ENCODE data around the gene C11orf54.
"Not testable (repeated sequence)": the region's sequence is repeated elsewhere in the genome, so short reads cannot be mapped to it uniquely, and the experiment has no call there.

C11orf54 gene

DNA sequence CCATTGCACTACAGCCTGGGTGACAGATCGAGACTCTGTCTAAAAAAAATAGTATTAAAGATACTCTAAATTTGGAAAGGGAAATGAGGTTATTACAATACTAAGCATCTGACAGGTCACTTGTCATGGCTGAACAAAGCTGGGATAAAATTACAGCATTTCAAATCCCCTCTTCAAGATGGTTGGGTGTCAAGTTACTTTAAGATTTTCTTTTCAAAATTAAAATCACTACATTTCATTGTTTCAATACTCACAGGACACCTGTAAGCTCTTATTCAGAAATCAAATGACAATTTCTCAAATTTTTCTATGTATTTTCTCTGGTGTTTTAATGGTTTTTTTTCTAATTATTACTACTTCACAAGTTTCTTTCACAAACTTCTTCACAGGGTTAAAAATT, 5.8 kb upstream of the C11orf54 start:
- DNase-seq: no peak

DNA sequence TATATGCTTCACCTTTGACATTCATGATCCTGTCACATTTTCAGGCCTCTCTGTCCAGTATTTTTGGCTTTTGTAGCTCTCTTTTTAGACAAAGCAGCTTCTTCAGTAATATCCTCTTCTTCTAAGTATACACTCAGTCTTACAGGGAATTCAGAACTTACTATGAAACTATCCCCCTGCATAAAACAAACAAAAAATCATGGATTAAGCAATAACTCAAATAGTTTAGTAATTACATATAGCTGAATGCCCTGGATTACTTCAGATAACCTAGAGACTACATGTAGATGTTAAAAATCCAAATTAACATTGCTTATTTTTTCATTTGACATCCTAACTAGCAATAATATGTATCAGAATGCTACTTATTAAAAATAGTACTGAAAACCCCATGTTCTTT, 5.3 kb upstream of the C11orf54 start:
- no peak for DNase-seq

DNA sequence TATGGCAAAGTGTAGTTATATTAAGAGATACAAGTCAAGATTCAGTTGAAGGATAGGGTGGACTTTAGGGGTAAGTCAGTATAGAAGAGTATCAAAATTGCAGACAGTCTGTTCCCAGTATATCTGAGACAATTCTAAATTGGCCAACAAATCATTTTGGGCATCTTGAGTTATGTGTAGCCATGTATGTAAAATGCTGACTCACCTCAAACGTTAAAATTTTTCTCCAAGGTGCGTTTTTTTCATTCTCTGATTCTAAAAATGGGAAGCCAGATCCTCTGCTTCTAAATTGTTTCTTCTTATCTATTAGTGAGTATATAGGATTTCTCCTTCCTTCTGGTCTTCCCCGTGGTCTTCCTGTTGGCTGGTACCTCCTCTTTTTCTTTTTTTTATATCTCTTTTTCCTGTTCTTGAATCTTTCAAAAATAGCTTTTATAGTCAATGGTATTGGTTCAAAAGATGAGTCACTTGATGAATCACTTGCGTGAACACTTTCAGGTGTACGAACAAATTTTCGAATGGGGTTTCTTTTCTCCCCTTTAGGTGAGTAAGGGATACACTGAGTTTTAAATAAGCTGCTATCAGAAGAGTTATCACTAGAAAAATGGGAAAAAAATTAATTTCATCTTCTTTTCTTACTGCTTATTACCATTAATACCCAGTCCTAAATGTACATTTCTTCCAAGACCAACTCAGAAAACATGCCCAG, 3.4 kb upstream of the C11orf54 start:
- DNase-seq: no peak

DNA sequence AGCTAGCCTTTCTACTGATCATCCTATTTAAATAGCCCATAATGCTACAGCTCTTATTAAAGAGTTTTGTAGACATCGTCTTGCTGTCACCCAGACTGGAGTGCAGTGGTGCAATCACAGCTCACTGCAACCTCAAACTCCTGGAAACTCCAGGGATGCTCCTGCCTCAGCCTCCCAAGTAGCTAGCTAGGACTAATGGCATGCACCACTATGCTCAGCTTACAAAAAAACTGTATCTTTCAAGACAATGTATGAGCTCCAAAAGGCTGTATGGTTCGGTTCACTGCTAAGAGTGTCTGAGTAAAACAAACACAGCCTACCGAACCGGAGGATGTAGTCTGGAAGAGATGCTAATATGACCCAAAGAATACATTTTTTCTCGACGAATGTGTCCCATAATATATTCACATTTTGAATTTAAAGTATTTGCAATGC, 2.8 kb upstream of the C11orf54 start:
- no peak for DNase-seq

DNA sequence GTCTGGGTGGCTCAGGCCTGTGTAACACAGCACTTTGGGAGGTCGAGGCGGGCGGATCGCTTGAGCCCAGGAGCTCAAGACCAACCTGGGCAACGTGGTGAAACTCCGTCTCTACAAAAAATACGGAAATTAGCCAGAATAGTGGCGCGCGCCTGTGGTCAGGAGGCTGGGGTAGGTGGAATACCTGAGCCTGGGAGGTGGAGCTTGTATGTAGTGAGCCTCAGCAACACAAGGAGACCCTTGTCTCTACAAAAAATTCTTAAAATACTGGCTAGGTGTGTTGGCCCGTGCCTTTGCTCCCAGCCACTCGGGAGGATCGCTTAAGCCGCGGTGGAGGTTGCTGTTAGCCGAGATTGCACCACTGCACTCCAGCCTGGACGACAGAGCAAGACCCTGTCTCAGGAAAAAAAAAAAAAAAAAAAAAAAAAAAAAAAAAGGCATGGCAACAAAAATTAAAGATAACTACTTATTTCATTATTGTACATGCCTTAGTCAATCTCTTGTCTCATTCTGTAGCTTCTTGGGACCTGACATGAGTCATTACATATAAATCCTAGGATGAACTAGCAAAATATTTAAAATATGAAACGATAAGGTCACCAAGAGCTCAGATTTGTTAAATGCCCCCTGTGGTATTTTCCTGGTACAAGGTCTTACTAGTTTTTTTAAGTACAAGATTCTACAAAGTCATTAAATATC, 1.3 kb upstream of the C11orf54 start:
- no peak for DNase-seq

DNA sequence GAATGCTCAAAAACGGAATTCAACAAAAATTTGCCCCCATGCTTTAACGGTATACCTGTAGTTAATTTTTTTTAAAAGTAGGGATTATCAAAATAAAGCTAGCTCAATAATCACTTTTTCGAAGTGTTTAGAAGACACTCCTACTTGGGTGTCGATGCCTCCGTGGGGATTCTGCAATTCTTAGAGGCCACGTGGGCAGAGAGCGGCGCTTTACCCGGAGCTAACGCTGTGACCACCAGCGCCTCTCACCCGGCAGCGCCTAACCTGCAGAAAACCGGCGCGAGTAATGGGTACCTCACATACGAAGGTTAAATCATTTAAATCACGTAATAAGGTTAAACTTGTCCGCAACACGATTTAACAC, 760 bp upstream of the C11orf54 start:
- DNase-seq: no peak

DNA sequence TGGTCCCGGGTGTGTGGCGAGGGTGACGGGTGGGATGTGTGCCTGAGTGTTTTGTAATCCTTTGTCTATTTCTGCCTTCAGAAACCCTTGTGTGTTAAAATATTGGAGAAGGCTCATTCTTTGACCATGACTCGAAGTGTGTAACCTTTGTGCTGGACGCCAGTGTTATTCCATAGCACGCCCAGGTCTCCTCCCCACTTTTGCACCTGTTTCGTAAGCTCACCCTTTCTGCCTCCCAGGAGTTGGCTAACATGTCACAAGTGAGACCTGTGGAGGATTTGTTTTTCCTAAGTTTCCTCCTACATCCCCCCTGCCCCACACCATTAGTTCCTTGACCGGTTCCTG, 382 bp downstream of the C11orf54 start:
- DNase-seq: no peak

DNA sequence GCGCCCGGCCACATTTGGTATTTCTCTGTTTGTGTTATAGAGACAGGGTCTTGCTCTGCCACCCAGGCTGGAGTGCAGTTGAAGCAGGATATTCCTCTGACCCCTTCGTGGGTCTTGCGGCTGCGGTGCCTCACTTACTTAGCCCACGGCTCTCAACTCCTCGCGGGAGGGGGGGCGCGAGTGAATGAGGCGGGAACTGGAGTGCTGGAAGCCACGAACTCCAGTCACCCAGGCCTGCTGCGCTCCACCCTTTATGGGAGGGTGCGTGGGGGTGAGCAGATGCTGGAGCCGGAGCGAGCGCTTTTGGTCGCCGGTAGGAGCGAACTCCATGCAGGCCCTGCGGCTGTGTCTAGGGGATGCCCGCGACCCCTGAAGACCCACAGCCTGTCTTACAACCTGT, 1.8 kb downstream of the C11orf54 start:
- DNase-seq: no peak

DNA sequence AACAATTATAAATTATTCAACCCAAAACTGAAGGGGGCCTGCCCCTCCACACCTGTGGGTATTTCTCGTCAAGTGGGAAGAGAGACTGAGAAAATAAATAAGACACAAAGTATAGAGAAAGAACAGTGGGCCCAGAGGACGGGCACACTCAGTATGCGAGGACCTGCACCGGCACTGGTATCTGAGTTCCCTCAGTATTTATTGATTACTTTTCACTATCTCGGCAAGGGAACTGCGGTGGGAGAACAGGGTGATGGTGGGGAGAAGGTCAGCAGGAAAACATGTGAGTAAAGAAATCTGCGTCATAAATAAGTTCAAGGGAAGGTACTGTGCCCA, 3.2 kb downstream of the C11orf54 start:
- DNase-seq: no peak

DNA sequence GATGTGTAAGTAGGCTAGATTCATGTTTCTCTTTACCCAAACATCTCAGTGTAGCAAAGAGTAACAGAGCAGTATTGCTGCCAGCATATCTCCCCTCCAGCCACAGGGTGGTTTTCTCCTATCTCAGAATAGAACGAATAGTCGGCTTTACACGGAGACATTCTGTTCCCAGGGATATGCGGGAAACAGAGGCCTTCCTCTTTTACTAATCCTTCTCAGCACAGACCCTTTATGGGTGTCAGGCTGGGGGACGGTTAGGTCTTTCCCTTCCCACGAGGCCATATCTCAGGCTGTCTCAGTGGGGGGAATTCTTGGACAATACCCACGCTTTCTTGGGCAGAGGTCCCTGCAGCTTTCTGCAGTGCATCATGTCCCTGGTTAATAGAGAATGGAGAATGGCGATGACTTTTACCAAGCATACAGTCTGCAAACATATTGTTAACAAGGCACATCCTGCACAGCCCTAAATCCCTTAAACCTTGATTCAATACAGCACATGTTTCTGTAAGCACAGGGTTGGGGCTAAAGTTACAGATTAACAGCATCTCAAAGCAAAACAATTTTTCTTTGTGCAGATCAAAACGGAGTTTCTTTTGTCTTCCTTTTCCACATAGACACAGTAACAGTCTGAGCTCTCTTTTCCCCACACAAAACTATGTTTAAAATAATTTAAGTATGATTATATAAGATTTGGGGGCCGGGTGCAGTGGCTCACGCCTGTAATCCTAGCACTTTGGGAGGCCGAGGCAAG, 3.7 kb downstream of the C11orf54 start:
- not testable (repeated sequence) for DNase-seq

DNA sequence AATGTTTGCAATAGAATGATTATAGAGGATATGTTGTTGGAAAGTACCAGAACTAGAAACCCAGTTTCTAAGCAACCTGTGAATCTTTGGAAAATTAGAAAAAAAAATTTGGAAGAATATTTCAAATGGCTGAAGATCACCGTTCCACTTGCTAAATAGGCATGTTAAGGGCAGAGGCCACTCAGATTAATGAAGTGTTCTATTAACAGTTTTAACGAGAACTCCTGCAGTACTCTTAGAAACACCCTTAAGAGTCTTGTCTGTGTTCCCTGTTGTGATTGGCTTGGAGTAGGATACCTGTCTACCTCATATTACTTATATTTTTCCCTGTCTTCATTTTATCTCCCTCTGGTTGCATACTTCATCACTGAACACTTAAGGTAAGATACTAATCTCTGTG, 4.6 kb downstream of the C11orf54 start:
- no peak for DNase-seq

DNA sequence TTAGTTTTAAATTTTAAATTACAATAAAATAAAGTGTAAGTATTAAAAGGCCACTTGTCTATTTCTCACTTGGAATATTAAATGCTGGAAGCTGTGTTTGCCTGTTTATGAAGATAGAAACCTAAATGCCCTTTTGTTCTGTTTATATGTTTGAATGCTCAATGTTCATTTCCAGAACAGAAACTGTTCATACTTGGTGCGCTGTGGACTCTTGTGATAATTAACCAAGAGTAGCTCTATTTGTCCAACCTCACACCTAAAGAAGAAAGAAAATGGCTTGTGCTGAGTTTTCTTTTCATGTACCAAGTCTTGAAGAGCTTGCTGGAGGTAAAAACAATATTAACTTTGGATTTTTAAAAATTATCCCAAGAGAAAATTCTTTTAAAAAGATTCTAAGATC, 5.7 kb downstream of the C11orf54 start:
- no peak for DNase-seq

DNA sequence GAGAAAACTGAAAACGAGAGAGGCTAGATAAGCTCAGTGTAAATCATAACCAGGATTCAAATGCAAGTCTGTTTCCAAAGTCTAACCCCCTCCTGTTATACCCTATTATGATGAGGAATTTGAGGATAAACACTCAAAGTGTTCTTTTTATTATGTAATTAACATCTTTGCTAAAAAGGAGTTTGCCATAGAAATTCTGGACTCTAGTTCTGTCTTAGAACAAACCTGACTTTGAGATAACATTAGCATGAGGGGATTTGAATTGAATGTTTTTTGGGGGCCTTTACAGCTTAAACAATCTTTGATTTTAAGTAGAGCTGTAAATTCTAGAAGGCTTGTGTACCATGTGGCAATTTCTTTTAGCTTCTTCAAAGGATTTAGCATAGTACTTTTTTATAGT, 9.5 kb downstream of the C11orf54 start:
- DNase-seq: no peak

DNA sequence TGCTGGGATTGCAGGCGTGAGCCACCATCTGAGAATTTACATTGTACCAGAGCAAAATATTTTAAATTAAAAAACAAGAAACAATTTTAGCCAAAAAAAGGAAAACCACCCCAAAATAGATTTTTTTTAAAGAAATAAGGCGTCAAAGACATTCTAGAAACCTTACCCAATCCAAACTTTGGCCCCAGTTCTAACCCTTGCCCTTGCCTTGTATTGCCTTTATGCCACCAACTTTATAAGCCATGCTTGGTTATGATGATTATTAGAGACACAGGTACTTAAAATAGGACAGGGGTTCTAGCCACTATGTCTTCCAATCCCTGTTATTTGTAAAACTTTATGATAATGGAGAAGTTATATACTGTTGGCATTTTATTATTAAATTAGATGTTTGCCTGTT, 11.8 kb downstream of the C11orf54 start:
- no peak for DNase-seq

DNA sequence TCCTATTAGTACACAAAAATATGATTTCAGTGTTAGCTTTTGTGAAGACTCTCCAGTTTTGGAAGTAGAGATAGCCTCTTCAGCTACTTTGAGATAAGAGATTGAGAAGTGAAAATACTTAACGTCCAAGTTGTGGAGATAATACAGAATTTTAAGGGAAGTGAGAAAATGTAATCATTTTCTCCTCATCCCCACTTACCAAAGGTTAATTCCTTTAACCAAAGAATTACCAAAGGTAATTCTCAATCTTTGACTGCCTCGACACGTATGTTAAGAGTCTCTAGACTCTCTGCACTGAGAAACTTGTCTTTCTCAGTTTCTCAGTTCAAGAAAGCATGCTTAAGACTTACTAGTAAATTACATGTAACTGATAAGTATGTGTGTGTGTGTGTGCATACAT, 15.3 kb downstream of the C11orf54 start:
- no peak for DNase-seq

DNA sequence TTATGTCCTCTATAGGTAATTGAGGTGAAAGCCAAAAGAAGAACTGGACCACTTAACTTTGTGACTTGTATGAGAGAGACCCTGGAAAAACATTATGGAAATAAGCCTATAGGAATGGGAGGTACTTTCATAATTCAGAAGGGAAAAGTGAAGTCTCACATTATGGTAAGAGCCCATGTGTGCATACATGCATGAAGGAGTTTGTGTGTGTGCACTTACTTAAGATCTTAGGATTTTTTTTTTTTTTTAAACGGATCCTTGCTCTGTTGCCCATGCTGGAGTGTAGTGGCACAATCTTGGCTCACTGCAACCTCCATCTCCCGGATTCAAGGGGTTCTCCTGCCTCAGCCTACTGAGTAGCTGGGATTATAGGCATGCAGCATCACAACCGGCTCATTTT, 15.8 kb downstream of the C11orf54 start:
- no peak for DNase-seq

DNA sequence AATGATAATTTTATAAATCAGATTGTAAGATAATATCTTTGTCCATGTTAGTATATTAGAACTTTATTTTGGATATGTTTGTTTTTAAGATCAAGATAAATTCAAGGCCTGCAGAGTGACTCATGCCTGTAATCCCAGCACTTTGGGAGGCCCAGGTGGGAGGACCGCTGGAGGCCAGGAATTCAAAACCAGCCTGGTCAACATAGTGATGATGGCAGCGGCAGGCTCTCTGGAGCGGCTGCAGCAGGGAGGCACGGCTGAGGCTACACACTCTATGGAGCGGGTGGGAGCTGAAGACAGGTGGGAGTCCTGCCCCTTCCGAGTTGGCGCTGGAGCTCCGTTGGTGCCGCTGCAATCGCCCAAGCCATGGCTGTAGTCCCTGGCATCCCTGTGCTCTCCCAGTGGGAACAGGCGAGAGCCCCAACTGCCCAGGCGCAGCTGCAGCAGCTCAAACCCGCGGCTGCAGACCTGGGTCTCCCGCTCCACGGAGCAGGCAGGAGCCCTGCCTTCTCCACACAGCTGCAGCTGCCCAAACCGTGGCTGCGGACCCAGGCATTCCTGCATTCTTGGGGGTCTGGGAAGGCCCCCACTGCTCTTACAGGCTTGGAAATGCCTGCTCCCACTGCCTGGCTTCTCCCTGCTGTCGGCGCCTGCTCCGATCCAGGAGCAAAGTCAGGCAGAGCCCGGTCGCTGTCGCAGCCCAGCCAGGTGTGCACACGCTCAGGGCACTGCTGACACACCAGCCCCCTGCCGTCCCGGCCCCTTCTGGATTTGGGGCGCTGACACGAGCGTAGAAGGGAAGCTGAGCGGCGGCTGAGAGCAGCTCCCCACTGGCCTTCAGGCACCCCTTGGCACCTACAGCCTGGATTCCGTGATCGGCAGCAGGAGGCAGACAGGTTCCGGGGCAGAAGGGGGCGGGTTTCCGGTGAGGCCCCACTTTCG, 16.7 kb downstream of the C11orf54 start:
- DNase-seq: no peak

DNA sequence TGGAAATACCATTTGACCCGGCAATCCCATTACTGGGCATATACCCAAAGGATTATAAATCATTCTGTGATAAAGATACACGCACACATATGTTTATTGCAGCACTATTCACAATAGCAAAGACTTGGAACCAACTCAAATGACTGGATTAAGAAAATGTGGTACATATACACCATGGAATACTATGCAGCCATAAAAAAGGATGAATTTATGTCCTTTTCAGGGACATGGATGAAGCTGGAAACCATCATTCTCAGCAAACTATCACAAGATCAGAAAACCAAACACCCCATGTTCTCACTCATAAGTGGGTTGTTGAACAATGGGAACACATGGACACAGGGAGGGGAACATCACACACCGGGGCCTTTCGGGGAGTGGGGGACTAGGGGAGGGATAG, 17.7 kb downstream of the C11orf54 start:
- DNase-seq: not testable (repeated sequence)

DNA sequence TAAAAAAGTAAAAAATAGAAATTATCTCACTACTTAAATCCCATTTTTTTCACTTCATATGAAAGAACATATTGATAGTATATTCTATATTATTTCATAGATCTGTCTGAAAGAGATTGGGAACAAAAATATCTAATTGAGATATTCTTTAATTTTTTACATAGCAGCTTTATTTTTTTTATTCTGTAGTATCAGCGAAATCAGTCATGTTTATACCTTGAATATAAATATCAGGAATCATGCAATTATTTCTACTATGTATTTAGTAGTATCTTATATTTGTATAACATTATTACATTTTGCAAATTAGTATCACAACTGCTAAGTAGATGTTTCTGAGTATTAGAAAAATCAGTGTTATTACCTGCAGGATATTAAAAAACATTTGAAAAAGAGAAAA, 20.4 kb downstream of the C11orf54 start:
- DNase-seq: no peak

DNA sequence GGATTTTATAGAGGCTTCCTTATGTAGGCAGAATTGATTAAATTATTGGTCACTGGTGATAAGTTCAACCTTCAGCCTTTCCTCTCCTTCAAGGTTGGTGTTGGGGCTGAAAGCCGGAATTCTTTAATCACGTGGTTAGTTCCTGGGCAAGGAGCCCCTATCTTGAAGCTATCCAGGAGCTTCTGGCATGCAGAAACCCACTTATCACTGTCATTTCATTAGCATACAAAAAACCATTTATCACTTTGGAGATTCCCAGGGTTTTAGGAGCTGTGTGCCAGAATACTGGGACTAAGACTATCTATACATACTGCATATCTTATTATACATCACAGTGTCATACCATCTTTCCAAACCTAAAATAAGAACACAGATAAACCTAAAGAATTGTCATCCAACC, 24.1 kb downstream of the C11orf54 start:
- no peak for DNase-seq

DNA sequence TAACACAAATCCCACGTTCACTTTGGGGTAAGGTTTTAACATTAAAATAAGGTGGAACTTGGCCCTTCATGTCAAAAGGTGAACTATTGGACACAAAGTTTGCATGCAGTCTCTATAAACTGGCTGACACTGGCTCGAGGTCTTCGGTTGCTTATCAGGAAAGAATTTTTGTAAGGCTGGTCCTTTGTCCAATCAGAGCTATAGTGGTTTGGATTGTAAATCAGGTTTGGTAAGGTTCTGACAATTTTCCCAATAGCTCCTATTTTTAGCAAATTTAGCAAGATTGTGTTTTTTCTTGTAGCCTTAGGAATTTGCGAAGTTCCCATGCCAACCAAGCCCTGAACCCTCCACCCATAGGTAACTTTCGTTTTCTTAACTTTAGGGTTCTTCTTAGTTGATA, 25.0 kb downstream of the C11orf54 start:
- no peak for DNase-seq

DNA sequence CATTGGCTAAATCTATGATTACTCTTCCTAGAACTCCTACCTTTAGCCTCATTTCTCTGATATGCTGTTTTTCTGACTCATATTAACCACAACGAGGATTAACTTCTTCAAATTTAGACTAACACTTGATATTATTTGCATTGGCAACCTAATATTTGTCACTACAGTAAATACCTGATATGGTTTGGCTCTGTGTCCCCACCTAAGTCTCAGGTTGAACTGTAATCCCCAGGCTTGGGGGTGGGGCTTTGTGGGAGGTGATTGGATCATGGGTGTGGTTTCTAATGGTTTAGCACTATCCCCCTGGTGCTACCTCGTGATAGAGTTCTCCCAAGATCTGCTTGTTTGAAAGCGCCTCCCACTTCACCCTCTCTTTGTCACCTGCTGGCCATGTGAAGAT, 25.5 kb downstream of the C11orf54 start:
- no peak for DNase-seq

DNA sequence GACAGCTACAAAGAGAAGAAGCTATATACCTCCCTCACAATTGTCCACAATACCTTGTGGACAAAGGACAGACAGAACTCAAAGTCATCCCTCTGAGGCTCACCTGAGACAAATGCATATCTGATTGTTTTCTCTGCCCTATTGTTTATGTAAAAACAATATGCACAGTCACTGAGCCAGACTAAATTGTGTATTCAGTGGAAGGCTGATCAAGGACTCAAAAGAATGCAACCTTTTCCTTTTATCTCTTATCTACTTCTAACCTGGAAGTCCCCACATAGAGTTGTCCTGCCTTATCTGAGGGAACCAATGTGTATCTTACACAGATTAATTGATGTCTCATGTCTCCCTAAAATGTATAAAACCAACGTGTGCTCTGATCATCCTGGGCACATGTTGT, 28.7 kb downstream of the C11orf54 start:
- no peak for DNase-seq

Data from GOT3 (cell line).